Coronary artery (tissue), 2 donors: ENCODE data around the gene TMEM132D.

ENCODE experiments used
- DNase-seq: peaks from one replicate; pipeline ENCODE4 v3.0.0-alpha.2; 2017; ENCODE audit warnings: low spot score
- H3K27ac ChIP-seq, 2 donors: fragments of 200-600 bp; sonication (generic); one replicate each; pipeline ENCODE4 v1.5.1; 2016 to 2019
- H3K4me3 ChIP-seq: fragments of 200-600 bp; sonication (generic); 2 replicates; pipeline ENCODE4 v1.5.1; 2016; ENCODE audit warnings: mild to moderate bottlenecking, moderate library complexity
- TF ChIP-seq, protein P1 (sequence below): fragments of 200-600 bp; sonication (generic); IDR thresholded peaks from one replicate; pipeline ENCODE4 v1.5.1; 2019; ENCODE audit warnings: antibody characterized with exemption

Gene TMEM132D

DNA sequence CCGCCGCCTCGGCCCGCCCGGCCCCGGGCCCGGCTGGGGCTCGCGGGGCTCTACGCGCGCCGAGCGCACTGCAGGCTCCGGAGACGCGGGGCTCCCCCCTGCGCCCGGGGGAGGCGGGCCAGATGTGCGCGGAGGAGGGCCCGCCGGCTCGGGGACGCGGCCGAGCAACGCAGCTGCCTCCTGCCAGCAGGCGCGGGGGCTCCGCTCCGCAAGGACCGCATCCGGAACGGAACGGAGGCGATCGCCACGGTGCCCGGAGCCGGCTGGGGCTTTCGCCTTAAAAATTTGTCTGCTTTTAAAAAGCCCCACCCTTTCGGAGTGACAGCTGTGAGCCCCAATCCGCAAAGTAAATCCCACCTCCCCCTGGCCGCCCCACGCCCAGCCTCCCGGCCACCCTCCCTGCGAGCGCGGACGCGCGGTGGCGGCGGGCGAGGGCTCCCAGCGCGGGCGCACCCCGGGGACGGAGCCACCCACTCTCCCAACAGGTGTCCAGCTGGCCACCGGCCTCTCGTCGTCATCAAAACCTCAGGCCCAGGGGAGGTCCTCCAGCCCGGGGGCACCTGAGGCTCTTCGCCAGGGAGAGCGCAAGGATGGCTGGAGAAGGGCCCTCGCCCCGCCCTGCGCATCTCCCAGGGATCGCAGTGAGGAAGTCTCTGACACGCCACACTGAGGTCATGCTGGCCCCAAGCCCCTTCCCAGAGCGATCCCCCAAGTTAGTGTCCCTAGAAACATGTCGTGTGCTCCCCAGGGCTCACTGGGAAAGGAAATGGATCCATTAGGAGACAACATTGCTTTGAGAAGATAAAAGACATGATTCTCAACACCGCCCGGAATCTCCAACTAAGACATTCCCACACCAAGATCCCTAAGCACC, at the start of gene TMEM132D:
TMEM132D (minus strand) TSS at position 70 of the 874 bp plus-strand sequence.
- no peak within 1 kb of the TSS for H3K27ac ChIP-seq
- TF ChIP-seq, protein P1, sequence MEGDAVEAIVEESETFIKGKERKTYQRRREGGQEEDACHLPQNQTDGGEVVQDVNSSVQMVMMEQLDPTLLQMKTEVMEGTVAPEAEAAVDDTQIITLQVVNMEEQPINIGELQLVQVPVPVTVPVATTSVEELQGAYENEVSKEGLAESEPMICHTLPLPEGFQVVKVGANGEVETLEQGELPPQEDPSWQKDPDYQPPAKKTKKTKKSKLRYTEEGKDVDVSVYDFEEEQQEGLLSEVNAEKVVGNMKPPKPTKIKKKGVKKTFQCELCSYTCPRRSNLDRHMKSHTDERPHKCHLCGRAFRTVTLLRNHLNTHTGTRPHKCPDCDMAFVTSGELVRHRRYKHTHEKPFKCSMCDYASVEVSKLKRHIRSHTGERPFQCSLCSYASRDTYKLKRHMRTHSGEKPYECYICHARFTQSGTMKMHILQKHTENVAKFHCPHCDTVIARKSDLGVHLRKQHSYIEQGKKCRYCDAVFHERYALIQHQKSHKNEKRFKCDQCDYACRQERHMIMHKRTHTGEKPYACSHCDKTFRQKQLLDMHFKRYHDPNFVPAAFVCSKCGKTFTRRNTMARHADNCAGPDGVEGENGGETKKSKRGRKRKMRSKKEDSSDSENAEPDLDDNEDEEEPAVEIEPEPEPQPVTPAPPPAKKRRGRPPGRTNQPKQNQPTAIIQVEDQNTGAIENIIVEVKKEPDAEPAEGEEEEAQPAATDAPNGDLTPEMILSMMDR, result no peak
- no peak within 1 kb of the TSS for H3K4me3 ChIP-seq
- DNase-seq, result no peak

DNA sequence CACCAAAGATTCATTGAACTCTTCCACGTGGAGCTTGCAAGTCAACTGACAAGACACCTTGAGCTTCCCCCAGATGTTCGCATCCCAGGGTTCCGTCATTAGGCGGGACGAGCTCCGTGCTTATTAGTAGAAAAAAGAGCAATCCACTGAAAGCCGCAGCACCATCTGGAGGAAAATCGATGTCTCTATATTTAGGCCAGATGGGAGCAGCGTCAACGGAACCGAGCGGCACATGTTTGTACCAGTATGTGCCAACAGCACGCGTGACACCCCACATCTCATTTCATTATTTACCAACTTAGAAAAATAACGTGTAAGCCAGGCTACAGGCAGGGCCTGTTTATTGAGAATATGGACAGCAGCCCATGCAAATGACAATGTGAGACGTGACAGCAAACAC, 45.8 kb upstream of the TMEM132D start:
- Histone ChIP-seq H3K4me3 (no peak overlapping the region), H3K27ac (no peak overlapping the region)
- TF ChIP-seq, protein P1, result no peak
- DNase-seq, result no peak

GRCh38 chr12:129941618-129942017, 37.8 kb upstream of the TMEM132D start:
- no peak for DNase-seq
- TF ChIP-seq, protein P1, result no peak
- Histone ChIP-seq H3K4me3 (no peak overlapping the region), H3K27ac (no peak overlapping the region)

DNA sequence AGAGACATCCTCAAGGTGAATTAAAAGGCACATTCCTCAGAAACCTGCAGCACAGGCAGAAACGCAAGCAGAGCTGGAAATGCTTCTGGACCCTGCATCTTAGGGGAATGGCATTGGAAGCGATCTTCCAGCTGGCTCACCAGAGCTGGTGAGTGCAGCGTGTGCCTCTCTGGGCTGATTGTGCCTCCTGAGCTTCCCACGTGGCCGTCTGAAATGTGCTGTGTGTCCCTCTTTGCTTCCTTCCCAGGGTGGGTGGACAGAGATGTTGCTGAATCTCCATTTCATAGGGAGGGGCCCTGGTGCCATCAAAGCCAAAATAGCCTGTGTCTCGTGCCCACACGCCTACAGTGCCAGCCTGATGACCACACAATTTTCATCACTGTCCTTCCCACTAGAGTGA, 34.3 kb upstream of the TMEM132D start:
- TF ChIP-seq, protein P1, result no peak
- Histone ChIP-seq H3K4me3 (no peak overlapping the region), H3K27ac (no peak overlapping the region)
- DNase-seq, result no peak

DNA sequence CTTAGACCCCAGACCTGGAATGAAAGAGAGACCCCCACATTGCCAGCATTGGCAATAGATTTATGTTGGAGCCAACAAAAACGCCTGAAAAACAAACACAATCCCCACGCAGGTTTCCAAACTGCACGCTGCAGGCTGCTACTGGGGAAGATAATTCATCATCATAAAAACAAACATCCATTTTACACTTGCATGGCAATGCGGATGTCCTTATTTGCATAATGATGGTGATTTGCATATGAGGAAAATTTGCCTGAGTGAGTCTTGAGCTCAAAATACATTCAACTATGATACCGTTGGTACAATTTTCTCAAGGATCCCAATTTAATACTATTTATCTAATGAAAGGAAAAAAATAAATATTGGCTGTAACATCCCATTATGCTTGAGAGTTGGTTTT, 33.6 kb upstream of the TMEM132D start:
- TF ChIP-seq, protein P1, result no peak
- no peak overlapping the region for H3K27ac ChIP-seq
- no peak overlapping the region for H3K4me3 ChIP-seq
- no peak for DNase-seq

DNA sequence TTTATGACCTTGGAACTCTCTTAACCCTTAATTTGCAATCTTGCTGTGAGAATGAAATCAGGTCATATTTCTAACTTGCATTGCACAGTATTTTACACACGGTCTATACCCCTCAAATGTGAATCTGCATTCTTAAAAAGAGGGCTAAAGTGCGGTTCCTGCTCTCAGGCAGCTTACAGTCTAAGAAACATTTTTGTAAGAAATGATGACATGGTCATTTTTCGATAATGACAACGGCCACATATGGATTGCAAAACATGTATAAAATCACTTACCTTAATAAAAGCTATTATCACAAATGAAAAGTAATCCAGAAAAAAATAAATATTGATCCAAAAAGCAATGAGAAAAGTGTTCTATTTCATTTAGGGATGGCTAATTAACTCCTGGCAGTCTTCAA, 24.8 kb upstream of the TMEM132D start:
- no peak overlapping the region for H3K27ac ChIP-seq
- no peak overlapping the region for H3K4me3 ChIP-seq
- TF ChIP-seq, protein P1, result no peak
- no peak for DNase-seq

- Histone ChIP-seq H3K27ac (no peak overlapping the region), H3K4me3 (no peak overlapping the region)
- no peak for DNase-seq
- TF ChIP-seq, protein P1, result no peak
Observed at GRCh38 chr12:129927316-129927900, 23.6 kb upstream of the TMEM132D start.
